HL-60 (cell line): ENCODE results near the gene TMPRSS9.

Experiments used
- CTCF ChIP-seq: IDR thresholded peaks from one replicate; pipeline ENCODE4 v1.5.1; 2011; ENCODE audit warnings: low read length, control low read depth, inconsistent platforms; ENCODE audit not compliant: insufficient read depth
- POLR2AphosphoS5 ChIP-seq: IDR thresholded peaks from 2 replicates; pipeline ENCODE4 v1.6.1; 2012; ENCODE audit warnings: low read depth

GRCh38 chr19:2334426-2334825 lies 25.6 kb upstream of the TMPRSS9 start:
- TF ChIP-seq CTCF (no peak), POLR2AphosphoS5 (no peak)
